ENCODE results near the gene AHCYL2. TPM values are rescaled to one million over a fixed set of nuclear protein-coding genes. Genes with fewer than 3 reads are reported as not detected.

Gene AHCYL2
- total and polyA plus RNA-seq, 2 of the 8 experiments (the other 6 are each of a cell fraction or from before 2014, with no cell fraction given), result 20.7 to 25.4 TPM

DNA sequence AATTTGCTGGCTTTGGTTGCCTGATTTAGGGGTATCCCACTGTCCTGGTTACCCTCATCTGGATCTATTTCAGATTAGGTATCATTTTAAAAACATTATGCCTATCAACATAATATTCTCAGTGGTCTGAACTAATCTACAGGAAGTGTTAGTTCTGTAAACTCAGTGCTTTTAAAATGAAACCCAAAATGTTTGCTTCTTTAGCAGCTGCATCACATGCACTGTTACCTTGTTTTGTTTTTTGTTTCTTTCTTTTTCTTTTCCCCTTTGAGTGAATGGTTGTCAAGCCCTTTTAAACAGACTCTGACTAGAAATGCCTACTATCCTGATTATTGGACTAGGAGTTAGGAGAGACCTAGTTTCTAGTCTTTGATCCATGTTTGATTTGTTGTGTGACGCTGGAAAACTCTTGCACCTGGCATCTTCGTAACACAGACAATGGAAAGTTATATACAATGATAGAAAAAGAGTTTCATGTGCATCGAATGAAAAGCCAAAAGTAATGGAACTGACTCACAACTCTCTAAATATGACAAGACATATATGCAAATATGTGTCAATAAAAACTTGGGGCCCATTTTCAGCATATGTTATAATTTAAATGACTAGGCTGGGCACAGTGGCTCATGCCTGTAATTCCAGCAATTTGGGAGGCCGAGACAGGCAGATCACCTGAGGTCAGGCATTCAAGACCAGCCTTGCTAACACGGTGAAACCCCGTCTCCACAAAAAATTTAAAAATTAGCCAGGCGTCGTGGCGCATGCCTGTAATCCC lies 157.1 kb downstream of the AHCYL2 start:
- Histone ChIP-seq H3K27ac (ENCODE audit: low read depth, low read length) (no peak overlapping the region), H3K14ac (ENCODE audit: insufficient read length) (no peak overlapping the region), H3K4me1 (replicated peaks in 1 of 4; ENCODE audit: control insufficient read depth in 3 of 4, insufficient read depth in 4 of 4, low read length in 3 of 4) (peaks cover 0 to 5% (median 0%) of the 10 kb centered on the region in 4 experiments; a peak in 1 of 7 replicates), H3K79me2 (ENCODE audit: control insufficient read depth in 1 of 2, insufficient read depth in 2 of 2, low read length in 2 of 2) (no peaks in the 10 kb centered on the region), H3K27me3 (replicated peaks in 1 of 4; ENCODE audit: control insufficient read depth in 3 of 4, extremely low read depth in 1 of 4, insufficient read depth in 3 of 4, low read length in 3 of 4) (no peaks in the 10 kb centered on the region), H3K9me3 (ENCODE audit: insufficient read depth in 2 of 2, low read depth in 1 of 2, low read length in 1 of 2) (no peaks in the 10 kb centered on the region), H2BK120ac (replicated peaks; ENCODE audit: low read depth, low read length) (no peak overlapping the region), H3K18ac (ENCODE audit: extremely low read depth, low read length) (no peak overlapping the region), H3K23ac (ENCODE audit: insufficient read length) (no peak overlapping the region), H2BK12ac (ENCODE audit: low read depth, low read length) (no peak overlapping the region), H3K4me3 (ENCODE audit: extremely low read depth in 1 of 4, insufficient read depth in 2 of 4, low read depth in 3 of 4, low read length in 4 of 4) (no peak overlapping the region), H3K36me3 (ENCODE audit: control insufficient read depth in 2 of 4, insufficient read depth in 4 of 4, low read length in 3 of 4) (no peaks in the 10 kb centered on the region; a peak in 1 of 8 replicates), H3K4me2 (ENCODE audit: insufficient read depth in 1 of 2, low read depth in 2 of 2, low read length in 2 of 2) (no peak overlapping the region), H4K5ac (ENCODE audit: insufficient read length, low read depth, low read length) (no peak overlapping the region), H4K91ac (replicated peaks; ENCODE audit: insufficient read length, low read length) (no peak overlapping the region), H2BK20ac (ENCODE audit: low read length) (no peak overlapping the region), H3K23me2 (ENCODE audit: low read depth, low read length) (no peaks in the 10 kb centered on the region), H3K79me1 (ENCODE audit: low read depth, low read length) (no peaks in the 10 kb centered on the region), H3K4ac (replicated peaks; ENCODE audit: insufficient read length, low read depth, low read length) (no peak overlapping the region), H2BK5ac (ENCODE audit: low read depth, low read length) (no peak overlapping the region), H4K20me1 (replicated peaks in 1 of 2; ENCODE audit: control insufficient read depth in 1 of 2, insufficient read depth in 2 of 2, low read length in 2 of 2) (no peaks in the 10 kb centered on the region), H2AK5ac (ENCODE audit: low read depth, low read length) (no peak overlapping the region), H2AFZ (ENCODE audit: low read length) (no peak overlapping the region), H3K56ac (replicated peaks; ENCODE audit: insufficient read length, low read depth, low read length) (no peak overlapping the region), H3K9ac (replicated peaks in 1 of 4; ENCODE audit: extremely low read depth in 1 of 4, low read depth in 3 of 4, low read length in 3 of 4) (no peak overlapping the region), H2BK15ac (ENCODE audit: low read length) (no peak overlapping the region), H4K8ac (ENCODE audit: extremely low read depth, insufficient read depth, low read length) (no peak overlapping the region)
- 97% methylated on average over 9 of the region's 9 CpGs; no CpG with 5 or more reads in 1 of the 2 experiments for WGBS, 2 experiments (ENCODE audit: extremely low coverage in 1 of 2, insufficient coverage in 1 of 2, insufficient read length in 1 of 2, insufficient replicate concordance in 2 of 2, low coverage in 1 of 2, low lambda C conversion rate in 2 of 2, missing lambda C conversion rate in 1 of 2)
- DNase-seq (ENCODE audit: low read depth in 1 of 2, low spot score in 2 of 2), result no peak
- FAIRE-seq, result no peak
- ChIA-PET POLR2A (ENCODE audit: partially characterized antibody) (no interaction called here), CTCF (ENCODE audit: partially characterized antibody) (interaction anchor here (1.0 to 7.0 kb wide), 4 partner anchors 8 to 164 kb away, joined by 4 to 81 read pairs (median 7); no protein-coding TSS in a partner anchor)
- TF ChIP-seq EZH2 (IDR thresholded peaks at IDR 0.05; ENCODE audit: low read depth, low read length, severe bottlenecking) (no peak), GABPA (IDR thresholded peaks at IDR 0.05; ENCODE audit: borderline replicate concordance, insufficient read depth, low read length) (no peak)
